ENCODE results near the gene POMGNT2. TPM values are rescaled to one million over a fixed set of nuclear protein-coding genes. Genes with fewer than 3 reads are reported as not detected.

POMGNT2 gene
- total and polyA plus RNA-seq, 2 of the 8 experiments (the other 6 are each of a cell fraction or from before 2014, with no cell fraction given): 13.6 to 35.7 TPM

GRCh38 chr3:43075904-43076661 lies 29.8 kb downstream of the POMGNT2 start (continued):
- TF ChIP-seq CHD7 (IDR thresholded peaks at IDR 0.05; ENCODE audit: insufficient replicate concordance, low read length): no peak
- no peak for TF ChIP-seq SUZ12 (IDR thresholded peaks at IDR 0.05; ENCODE audit: low read length)
- TF ChIP-seq FOSL1 (IDR thresholded peaks at IDR 0.05; ENCODE audit: insufficient read depth, low read depth, low read length): no peak
- TF ChIP-seq RAD21 (IDR thresholded peaks at IDR 0.05 in 1 of 2, conservative IDR thresholded peaks at IDR 0.05 in 1 of 2; ENCODE audit: low read depth in 2 of 2, low read length in 2 of 2): no peak
- TF ChIP-seq BCL11A (IDR thresholded peaks at IDR 0.05; ENCODE audit: low read depth in 2 of 2, low read length in 2 of 2): no peak
